ENCODE measurements around the gene MED19. TPM values are rescaled to one million over a fixed set of nuclear protein-coding genes. Genes with fewer than 3 reads are reported as not detected.
A peak's percentile ranks its signal among the peaks of the same experiment; 100 is the strongest.

MED19 gene
- total and polyA plus RNA-seq, 2 donors (not counting 1 experiment from before 2014, with no cell fraction given) = 9.3 to 15.0 TPM

GRCh38 chr11:57741132-57742086, 29.4 kb upstream of the MED19 start, which contains the start of gene SELENOH:
Gene SELENOH (plus strand): TSS chr11:57741491. CDS start chr11:57741596, 105 bp downstream.
- peaks cover 34% of the 10 kb centered on the region for H3K79me2 ChIP-seq (ENCODE audit: control insufficient read depth, insufficient read depth, low read length)
- WGBS (ENCODE audit: insufficient coverage) = under 1% methylated on average over 75 of the region's 75 CpGs
- POLR2A ChIA-PET = interaction anchor here (0.5 to 2.0 kb wide), 12 partner anchors 9 to 416 kb away, joined by 3 to 24 read pairs (median 4); partner anchors contain the start of genes BTBD18, MED19, TMX2 and TNKS1BP1

More at GRCh38 chr11:57741132-57742086, 29.4 kb upstream of the MED19 start, which contains the start of gene SELENOH:
- CTCF ChIA-PET = interaction anchor here (0.7 to 6.2 kb wide), 8 partner anchors 10 to 174 kb away, joined by 3 to 68 read pairs (median 4); partner anchors contain the start of genes BTBD18, CTNND1 and UBE2L6
- H3K4me1 ChIP-seq (ENCODE audit: control insufficient read depth in 2 of 2, insufficient read depth in 2 of 2, low read length in 2 of 2) = peaks cover 11 to 32% of the 10 kb centered on the region in 2 donors
- peaks cover 5 to 45% of the 10 kb centered on the region in 2 experiments for H3K36me3 ChIP-seq (replicated peaks in 1 of 2; ENCODE audit: control extremely low read depth in 1 of 2, control insufficient read depth in 1 of 2, extremely low read depth in 1 of 2, insufficient read depth in 2 of 2, low read length in 1 of 2)
- Mint-ChIP-seq H3K27me3 (no peaks in the 10 kb centered on the region), H3K27ac (peak within 1 kb of the TSS; percentile 99), H3K9me3 (ENCODE audit: insufficient read depth) (no peaks in the 10 kb centered on the region), H3K4me1 (peaks cover 38% of the 10 kb centered on the region), H3K4me3 (peak within 1 kb of the TSS; percentile 99)
- no peaks in the 10 kb centered on the region for H4K20me1 ChIP-seq (ENCODE audit: control insufficient read depth, insufficient read depth, low read length, poor library complexity, severe bottlenecking)
- peak within 1 kb of the TSS; percentile 83 to 97 (median 94) for H3K4me3 ChIP-seq (ENCODE audit: control extremely low read depth in 1 of 5, extremely low read depth in 1 of 5, insufficient read depth in 1 of 5, low read depth in 2 of 5, low read length in 4 of 5)
- peak within 1 kb of the TSS; percentile 91 for H2AFZ ChIP-seq (ENCODE audit: insufficient read depth, low read depth, low read length, poor library complexity, severe bottlenecking)
- DNase-seq = peak; percentile 93
- H3K9me3 ChIP-seq (ENCODE audit: control extremely low read depth in 1 of 3, control insufficient read depth in 2 of 3, insufficient read depth in 1 of 3, low read length in 2 of 3) = no peaks in the 10 kb centered on the region
- intact Hi-C loops (cut with micrococcal nuclease) = loop anchor here (1.0 to 5.0 kb wide), 7 partner anchors 29 to 211 kb away; partner anchors contain the start of genes CLP1, MED19, TIMM10 and TMX2
- H3K27me3 ChIP-seq (replicated peaks in 1 of 4; ENCODE audit: control extremely low read depth in 1 of 4, control insufficient read depth in 3 of 4, insufficient read depth in 4 of 4, low read length in 3 of 4) = no peaks in the 10 kb centered on the region
- ATAC-seq (ENCODE audit: low read depth) = peak; percentile 83
- peak within 1 kb of the TSS; percentile 90 to 97 for H3K27ac ChIP-seq (ENCODE audit: low read length in 2 of 2)
- peak within 1 kb of the TSS; percentile 97 for H3K9ac ChIP-seq (ENCODE audit: low read length)
- peak within 1 kb of the TSS; percentile 86 for H3K4me2 ChIP-seq (replicated peaks; ENCODE audit: low read depth, low read length, poor library complexity, severe bottlenecking)
- no peak for TF ChIP-seq CTCF (IDR thresholded peaks at IDR 0.05)
- TF ChIP-seq EZH2 (IDR thresholded peaks at IDR 0.05; ENCODE audit: borderline replicate concordance, insufficient read depth, low read depth, low read length, poor library complexity, severe bottlenecking) = no peak

All from B cell (primary cell).